ENCODE results near the gene NUP35. TPM values are rescaled to one million over a fixed set of nuclear protein-coding genes. Genes with fewer than 3 reads are reported as not detected.

The NUP35 gene
- total RNA-seq, 2 experiments from 2014 or later, result 36.5 to 37.3 TPM

DNA sequence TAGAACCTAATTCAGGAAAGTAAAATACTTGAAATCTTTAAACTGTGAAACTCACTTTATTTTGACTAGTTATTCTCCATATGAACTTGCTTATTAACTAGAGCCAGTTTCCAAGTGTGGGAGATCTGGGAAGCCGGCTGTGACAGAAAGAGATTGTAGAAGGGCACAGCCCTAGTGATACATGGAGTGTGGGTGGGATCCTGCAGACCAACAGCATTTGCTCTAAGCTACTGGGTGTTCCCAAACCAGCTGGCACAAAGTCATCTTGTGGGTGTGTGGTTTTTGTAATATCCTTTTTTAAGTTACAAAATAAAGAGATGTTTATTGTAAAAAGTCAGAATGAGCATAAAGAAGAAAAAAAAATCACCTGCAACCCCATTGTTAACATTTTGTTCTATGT lies 42.3 kb upstream of the NUP35 start:
- intact Hi-C loops (cut with micrococcal nuclease; ENCODE audit: unreplicated experiment), result no loop called here
- H3K9me3 ChIP-seq (ENCODE audit: low read length), result no peaks in the 10 kb centered on the region
- DNase-seq (ENCODE audit: low spot score), result no peak
- TF ChIP-seq EZH2phosphoT487 (IDR thresholded peaks at IDR 0.05; ENCODE audit: borderline replicate concordance, low read depth, low read length), result no peak
- TF ChIP-seq, protein P1, sequence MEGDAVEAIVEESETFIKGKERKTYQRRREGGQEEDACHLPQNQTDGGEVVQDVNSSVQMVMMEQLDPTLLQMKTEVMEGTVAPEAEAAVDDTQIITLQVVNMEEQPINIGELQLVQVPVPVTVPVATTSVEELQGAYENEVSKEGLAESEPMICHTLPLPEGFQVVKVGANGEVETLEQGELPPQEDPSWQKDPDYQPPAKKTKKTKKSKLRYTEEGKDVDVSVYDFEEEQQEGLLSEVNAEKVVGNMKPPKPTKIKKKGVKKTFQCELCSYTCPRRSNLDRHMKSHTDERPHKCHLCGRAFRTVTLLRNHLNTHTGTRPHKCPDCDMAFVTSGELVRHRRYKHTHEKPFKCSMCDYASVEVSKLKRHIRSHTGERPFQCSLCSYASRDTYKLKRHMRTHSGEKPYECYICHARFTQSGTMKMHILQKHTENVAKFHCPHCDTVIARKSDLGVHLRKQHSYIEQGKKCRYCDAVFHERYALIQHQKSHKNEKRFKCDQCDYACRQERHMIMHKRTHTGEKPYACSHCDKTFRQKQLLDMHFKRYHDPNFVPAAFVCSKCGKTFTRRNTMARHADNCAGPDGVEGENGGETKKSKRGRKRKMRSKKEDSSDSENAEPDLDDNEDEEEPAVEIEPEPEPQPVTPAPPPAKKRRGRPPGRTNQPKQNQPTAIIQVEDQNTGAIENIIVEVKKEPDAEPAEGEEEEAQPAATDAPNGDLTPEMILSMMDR (conservative IDR thresholded peaks at IDR 0.05; ENCODE audit: low read length), result no peak
- no peaks in the 10 kb centered on the region for H3K79me2 ChIP-seq (ENCODE audit: insufficient read depth, low read depth, low read length)
- POLR2A ChIA-PET, result interaction anchor here (0.7 to 1.2 kb wide), 2 partner anchors 11 to 542 kb away, joined by 4 to 6 read pairs; no protein-coding TSS in a partner anchor
- H3K27ac ChIP-seq (ENCODE audit: low read depth, low read length, poor library complexity, severe bottlenecking), result no peak overlapping the region
- BruUV-seq (replicated peaks), result no TSS peak
- CTCF ChIA-PET (ENCODE audit: unreplicated experiment), result no interaction called here
- H3K36me3 ChIP-seq (ENCODE audit: insufficient read depth, low read length), result no peaks in the 10 kb centered on the region
- no peak overlapping the region for H3K4me3 ChIP-seq (ENCODE audit: low read depth, low read length, poor library complexity, severe bottlenecking)
- no peak overlapping the region for H2AFZ ChIP-seq (ENCODE audit: low read length)
- peaks cover 15% of the 10 kb centered on the region for H3K4me1 ChIP-seq (ENCODE audit: insufficient read depth, low read length, poor library complexity, severe bottlenecking)
- H3K9me2 ChIP-seq (ENCODE audit: insufficient read depth, low read length), result no peaks in the 10 kb centered on the region
- H4K20me1 ChIP-seq (ENCODE audit: insufficient read depth, low read length), result no peaks in the 10 kb centered on the region
- no peak overlapping the region for H3K4me2 ChIP-seq (ENCODE audit: low read length)

DNA sequence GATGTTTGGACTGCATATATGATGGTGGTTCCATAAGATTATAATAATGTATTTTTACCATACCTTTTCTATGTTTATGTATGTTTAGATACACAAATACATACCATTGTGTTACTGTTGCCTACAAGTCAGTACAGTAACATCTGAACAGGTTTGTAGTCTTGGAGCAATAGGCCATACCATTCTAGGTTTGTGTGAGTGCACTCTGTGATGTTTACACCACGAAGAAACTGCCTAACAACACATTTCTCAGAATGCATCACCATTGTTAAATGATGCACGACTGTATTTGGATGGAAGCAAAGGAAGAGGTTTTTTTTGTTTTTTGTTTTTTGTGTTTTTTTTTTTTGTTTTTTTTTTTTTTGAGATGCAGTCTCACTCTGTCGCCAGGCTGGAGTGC lies 36.2 kb upstream of the NUP35 start:
- no peaks in the 10 kb centered on the region for H3K9me3 ChIP-seq (ENCODE audit: low read length)
- intact Hi-C loops (cut with micrococcal nuclease; ENCODE audit: unreplicated experiment), result no loop called here
- CTCF ChIA-PET (ENCODE audit: unreplicated experiment), result no interaction called here

DNA sequence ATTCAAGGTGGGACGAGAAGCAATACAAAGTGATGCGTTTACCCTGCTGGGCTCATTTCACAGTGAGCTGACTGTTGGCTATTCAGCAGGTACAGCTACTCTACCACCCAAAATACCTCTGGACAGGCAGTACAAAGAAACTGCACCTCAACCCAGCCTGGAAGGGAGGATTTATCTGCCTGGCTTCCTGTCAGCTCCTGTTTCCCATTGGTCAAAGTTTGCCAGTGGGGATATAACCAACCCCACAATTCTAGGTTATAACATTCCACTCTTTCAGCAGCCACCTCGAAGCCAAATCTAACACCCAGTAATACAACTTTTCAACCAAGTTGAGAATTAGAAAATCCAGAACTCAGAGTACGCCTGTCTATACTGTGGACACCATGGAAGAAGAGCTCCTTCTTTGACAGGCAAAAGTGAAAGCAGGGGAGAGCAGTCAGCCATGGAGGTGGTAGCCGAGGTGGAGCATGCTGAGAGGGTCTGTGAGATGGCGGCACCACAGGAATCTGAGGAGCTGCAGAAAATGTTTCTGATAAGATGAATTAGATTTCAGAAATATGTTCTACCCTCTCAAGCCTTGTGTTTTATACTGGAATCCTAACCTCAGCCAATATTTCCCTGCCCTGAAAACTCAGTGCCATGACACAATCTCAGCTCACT lies 34.9 kb upstream of the NUP35 start:
- Histone ChIP-seq H3K79me2 (ENCODE audit: insufficient read depth, low read depth, low read length) (no peaks in the 10 kb centered on the region), H3K9me3 (ENCODE audit: low read length) (no peaks in the 10 kb centered on the region), H3K4me1 (ENCODE audit: insufficient read depth, low read length, poor library complexity, severe bottlenecking) (peaks cover 10% of the 10 kb centered on the region), H3K27ac (ENCODE audit: low read depth, low read length, poor library complexity, severe bottlenecking) (no peak overlapping the region), H4K20me1 (ENCODE audit: insufficient read depth, low read length) (no peaks in the 10 kb centered on the region), H3K4me2 (ENCODE audit: low read length) (peak overlapping the region; percentile 67), H3K9me2 (ENCODE audit: insufficient read depth, low read length) (no peaks in the 10 kb centered on the region), H3K36me3 (ENCODE audit: insufficient read depth, low read length) (no peaks in the 10 kb centered on the region), H2AFZ (ENCODE audit: low read length) (peak overlapping the region; percentile 97), H3K4me3 (ENCODE audit: low read depth, low read length, poor library complexity, severe bottlenecking) (peak overlapping the region; percentile 42)
- TF ChIP-seq, protein P1 (conservative IDR thresholded peaks at IDR 0.05; ENCODE audit: low read length), result no peak
- TF ChIP-seq EZH2phosphoT487 (IDR thresholded peaks at IDR 0.05; ENCODE audit: borderline replicate concordance, low read depth, low read length), result no peak
- ChIA-PET CTCF (ENCODE audit: unreplicated experiment) (no interaction called here), POLR2A (interaction anchor here (0.6 to 1.8 kb wide), 4 partner anchors 10 to 773 kb away, joined by 3 to 9 read pairs (median 4); partner anchors contain the start of gene DUSP19)
- no TSS peak for BruUV-seq (replicated peaks)
- intact Hi-C loops (cut with micrococcal nuclease; ENCODE audit: unreplicated experiment), result no loop called here
- peak; percentile 24 for DNase-seq (ENCODE audit: low spot score)

More for the DNA sequence above, 36.2 kb upstream of the NUP35 start:
- H2AFZ ChIP-seq (ENCODE audit: low read length), result no peak overlapping the region
- TF ChIP-seq, protein P1 (conservative IDR thresholded peaks at IDR 0.05; ENCODE audit: low read length), result no peak
- TF ChIP-seq EZH2phosphoT487 (IDR thresholded peaks at IDR 0.05; ENCODE audit: borderline replicate concordance, low read depth, low read length), result no peak
- H3K79me2 ChIP-seq (ENCODE audit: insufficient read depth, low read depth, low read length), result no peaks in the 10 kb centered on the region
- peaks cover 10% of the 10 kb centered on the region for H3K4me1 ChIP-seq (ENCODE audit: insufficient read depth, low read length, poor library complexity, severe bottlenecking)
- no peak overlapping the region for H3K4me3 ChIP-seq (ENCODE audit: low read depth, low read length, poor library complexity, severe bottlenecking)
- POLR2A ChIA-PET, result no interaction called here
- H3K36me3 ChIP-seq (ENCODE audit: insufficient read depth, low read length), result no peaks in the 10 kb centered on the region
- BruUV-seq (replicated peaks), result no TSS peak
- no peaks in the 10 kb centered on the region for H4K20me1 ChIP-seq (ENCODE audit: insufficient read depth, low read length)
- H3K9me2 ChIP-seq (ENCODE audit: insufficient read depth, low read length), result no peaks in the 10 kb centered on the region
- no peak for DNase-seq (ENCODE audit: low spot score)
- H3K4me2 ChIP-seq (ENCODE audit: low read length), result no peak overlapping the region
- no peak overlapping the region for H3K27ac ChIP-seq (ENCODE audit: low read depth, low read length, poor library complexity, severe bottlenecking)
